ENCODE results near the gene STAC2. TPM values are rescaled to one million over a fixed set of nuclear protein-coding genes. Genes with fewer than 3 reads are reported as not detected.

The STAC2 gene
- total and polyA plus RNA-seq, 2 of the 13 experiments (the other 11 are each of a cell fraction or from before 2014, with no cell fraction given) = not detected

DNA sequence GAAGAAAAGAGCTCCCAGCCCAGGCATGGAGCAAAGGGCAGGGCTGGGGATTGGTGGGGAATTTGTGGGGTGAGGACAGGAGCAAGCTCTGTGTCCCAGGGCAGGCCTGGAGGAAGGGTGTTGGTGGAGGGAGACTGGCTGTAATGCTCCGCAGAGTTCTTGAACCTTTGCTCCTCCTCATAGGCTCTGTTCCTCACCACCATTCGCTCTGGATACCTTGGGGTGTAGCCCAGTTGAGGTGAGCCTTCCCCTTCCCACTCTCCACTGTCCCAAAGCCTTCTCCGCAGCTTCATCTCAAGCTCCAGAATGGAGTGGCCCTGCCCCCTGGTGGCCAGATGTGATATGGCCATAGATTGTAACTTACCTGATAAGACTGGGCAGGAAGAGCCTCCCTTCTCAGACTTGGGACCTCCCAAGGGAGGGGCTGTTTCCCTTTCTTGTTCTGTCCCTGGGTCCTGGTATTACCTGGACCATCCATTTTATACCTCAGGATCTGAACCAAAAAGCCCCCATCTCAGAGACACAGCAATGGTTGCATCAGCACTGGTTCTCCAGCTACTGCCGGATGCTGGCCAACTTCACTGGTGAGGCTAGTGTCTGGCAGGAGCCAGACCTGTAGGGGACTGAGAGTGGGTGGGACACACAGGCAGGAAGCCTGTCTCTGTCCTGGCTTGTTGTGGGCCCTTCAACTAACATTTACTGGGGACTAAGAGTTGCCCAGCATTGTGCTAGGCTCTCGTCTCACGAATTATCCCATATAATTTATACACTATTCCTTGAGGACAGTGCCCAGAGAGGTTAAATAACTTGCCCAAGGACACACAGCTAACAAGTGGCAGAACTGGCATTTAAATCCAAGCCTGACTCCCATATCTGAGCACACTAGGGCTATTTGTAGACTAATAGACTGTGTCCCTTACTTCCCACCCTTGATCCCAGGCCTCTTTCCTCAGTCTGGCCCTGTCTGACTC is 19.1 kb upstream of the STAC2 start (continued):
- no peak for TF ChIP-seq ERF (CRISPR knock-in tag; IDR thresholded peaks at IDR 0.05)
- TF ChIP-seq GLI4 (CRISPR knock-in tag; IDR thresholded peaks at IDR 0.05; ENCODE audit: borderline replicate concordance) = no peak
- TF ChIP-seq, protein P1, sequence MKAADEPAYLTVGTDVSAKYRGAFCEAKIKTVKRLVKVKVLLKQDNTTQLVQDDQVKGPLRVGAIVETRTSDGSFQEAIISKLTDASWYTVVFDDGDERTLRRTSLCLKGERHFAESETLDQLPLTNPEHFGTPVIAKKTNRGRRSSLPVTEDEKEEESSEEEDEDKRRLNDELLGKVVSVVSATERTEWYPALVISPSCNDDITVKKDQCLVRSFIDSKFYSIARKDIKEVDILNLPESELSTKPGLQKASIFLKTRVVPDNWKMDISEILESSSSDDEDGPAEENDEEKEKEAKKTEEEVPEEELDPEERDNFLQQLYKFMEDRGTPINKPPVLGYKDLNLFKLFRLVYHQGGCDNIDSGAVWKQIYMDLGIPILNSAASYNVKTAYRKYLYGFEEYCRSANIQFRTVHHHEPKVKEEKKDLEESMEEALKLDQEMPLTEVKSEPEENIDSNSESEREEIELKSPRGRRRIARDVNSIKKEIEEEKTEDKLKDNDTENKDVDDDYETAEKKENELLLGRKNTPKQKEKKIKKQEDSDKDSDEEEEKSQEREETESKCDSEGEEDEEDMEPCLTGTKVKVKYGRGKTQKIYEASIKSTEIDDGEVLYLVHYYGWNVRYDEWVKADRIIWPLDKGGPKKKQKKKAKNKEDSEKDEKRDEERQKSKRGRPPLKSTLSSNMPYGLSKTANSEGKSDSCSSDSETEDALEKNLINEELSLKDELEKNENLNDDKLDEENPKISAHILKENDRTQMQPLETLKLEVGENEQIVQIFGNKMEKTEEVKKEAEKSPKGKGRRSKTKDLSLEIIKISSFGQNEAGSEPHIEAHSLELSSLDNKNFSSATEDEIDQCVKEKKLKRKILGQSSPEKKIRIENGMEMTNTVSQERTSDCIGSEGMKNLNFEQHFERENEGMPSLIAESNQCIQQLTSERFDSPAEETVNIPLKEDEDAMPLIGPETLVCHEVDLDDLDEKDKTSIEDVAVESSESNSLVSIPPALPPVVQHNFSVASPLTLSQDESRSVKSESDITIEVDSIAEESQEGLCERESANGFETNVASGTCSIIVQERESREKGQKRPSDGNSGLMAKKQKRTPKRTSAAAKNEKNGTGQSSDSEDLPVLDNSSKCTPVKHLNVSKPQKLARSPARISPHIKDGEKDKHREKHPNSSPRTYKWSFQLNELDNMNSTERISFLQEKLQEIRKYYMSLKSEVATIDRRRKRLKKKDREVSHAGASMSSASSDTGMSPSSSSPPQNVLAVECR (CRISPR knock-in tag; IDR thresholded peaks at IDR 0.05; ENCODE audit: borderline replicate concordance) = peak; percentile 9; the same call in 1 of the 2 replicates
- no peak for TF ChIP-seq ZNF484 (CRISPR knock-in tag; IDR thresholded peaks at IDR 0.05; ENCODE audit: borderline replicate concordance, low read depth)
- TF ChIP-seq ELF4 (CRISPR knock-in tag; IDR thresholded peaks at IDR 0.05; ENCODE audit: borderline replicate concordance) = no peak
- TF ChIP-seq HNF1B (CRISPR knock-in tag; IDR thresholded peaks at IDR 0.05) = no peak
- TF ChIP-seq ZBTB43 (CRISPR knock-in tag; conservative IDR thresholded peaks at IDR 0.05) = no peak
- no peak for TF ChIP-seq PBX2 (CRISPR knock-in tag; IDR thresholded peaks at IDR 0.05)
- TF ChIP-seq, protein P2, sequence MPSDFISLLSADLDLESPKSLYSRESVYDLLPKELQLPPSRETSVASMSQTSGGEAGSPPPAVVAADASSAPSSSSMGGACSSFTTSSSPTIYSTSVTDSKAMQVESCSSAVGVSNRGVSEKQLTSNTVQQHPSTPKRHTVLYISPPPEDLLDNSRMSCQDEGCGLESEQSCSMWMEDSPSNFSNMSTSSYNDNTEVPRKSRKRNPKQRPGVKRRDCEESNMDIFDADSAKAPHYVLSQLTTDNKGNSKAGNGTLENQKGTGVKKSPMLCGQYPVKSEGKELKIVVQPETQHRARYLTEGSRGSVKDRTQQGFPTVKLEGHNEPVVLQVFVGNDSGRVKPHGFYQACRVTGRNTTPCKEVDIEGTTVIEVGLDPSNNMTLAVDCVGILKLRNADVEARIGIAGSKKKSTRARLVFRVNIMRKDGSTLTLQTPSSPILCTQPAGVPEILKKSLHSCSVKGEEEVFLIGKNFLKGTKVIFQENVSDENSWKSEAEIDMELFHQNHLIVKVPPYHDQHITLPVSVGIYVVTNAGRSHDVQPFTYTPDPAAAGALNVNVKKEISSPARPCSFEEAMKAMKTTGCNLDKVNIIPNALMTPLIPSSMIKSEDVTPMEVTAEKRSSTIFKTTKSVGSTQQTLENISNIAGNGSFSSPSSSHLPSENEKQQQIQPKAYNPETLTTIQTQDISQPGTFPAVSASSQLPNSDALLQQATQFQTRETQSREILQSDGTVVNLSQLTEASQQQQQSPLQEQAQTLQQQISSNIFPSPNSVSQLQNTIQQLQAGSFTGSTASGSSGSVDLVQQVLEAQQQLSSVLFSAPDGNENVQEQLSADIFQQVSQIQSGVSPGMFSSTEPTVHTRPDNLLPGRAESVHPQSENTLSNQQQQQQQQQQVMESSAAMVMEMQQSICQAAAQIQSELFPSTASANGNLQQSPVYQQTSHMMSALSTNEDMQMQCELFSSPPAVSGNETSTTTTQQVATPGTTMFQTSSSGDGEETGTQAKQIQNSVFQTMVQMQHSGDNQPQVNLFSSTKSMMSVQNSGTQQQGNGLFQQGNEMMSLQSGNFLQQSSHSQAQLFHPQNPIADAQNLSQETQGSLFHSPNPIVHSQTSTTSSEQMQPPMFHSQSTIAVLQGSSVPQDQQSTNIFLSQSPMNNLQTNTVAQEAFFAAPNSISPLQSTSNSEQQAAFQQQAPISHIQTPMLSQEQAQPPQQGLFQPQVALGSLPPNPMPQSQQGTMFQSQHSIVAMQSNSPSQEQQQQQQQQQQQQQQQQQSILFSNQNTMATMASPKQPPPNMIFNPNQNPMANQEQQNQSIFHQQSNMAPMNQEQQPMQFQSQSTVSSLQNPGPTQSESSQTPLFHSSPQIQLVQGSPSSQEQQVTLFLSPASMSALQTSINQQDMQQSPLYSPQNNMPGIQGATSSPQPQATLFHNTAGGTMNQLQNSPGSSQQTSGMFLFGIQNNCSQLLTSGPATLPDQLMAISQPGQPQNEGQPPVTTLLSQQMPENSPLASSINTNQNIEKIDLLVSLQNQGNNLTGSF (CRISPR knock-in tag; IDR thresholded peaks at IDR 0.05) = no peak
- TF ChIP-seq POLR2AphosphoS2 (IDR thresholded peaks at IDR 0.05; ENCODE audit: low read depth, low read length) = no peak
- no peak for TF ChIP-seq NFE2L1 (CRISPR knock-in tag; IDR thresholded peaks at IDR 0.05; ENCODE audit: borderline replicate concordance)
- TF ChIP-seq SMYD3 (CRISPR knock-in tag; IDR thresholded peaks at IDR 0.05) = no peak
- TF ChIP-seq ZNF256 (CRISPR knock-in tag; conservative IDR thresholded peaks at IDR 0.05) = no peak
